HG03565 (cell line): ENCODE results near the gene ARHGAP26.

Experiments used
- ATAC-seq: cut with Tn5 transposase; IDR thresholded peaks from one replicate; pipeline ENCODE4 v1.9.1; 2021; ENCODE audit warnings: mild to moderate bottlenecking, moderate library complexity; ENCODE audit not compliant: unreplicated experiment

Gene ARHGAP26

DNA sequence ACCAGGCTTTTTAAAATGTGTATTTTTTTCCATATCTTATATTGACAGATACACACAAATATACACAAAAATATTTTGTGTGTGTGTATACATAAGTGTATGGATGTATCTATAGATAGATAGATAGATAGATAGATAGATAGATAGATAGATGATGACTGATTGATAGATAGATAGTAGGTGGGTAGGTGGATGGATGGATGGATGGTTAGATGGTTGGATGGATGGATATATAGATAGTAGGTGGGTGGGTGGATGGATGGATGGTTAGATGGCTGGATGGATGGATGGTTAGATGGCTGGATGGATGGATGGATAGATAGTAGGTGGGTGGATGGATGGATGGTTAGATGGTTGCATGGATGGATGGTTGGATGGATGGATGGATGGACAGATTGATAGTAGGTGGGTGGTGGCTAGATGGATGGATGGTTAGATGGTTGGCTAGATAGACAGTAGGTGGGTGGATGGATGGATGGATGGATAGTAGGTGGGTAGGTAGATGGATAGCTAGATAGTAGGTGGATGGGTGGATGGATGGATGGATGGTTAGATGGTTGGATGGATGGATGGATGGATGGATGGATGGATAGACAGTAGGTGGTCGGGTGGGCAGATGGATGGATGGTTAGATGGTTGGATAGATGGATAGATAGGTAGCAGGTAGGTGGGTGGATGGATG lies 477.1 kb downstream of the ARHGAP26 start:
- ATAC-seq: no peak

DNA sequence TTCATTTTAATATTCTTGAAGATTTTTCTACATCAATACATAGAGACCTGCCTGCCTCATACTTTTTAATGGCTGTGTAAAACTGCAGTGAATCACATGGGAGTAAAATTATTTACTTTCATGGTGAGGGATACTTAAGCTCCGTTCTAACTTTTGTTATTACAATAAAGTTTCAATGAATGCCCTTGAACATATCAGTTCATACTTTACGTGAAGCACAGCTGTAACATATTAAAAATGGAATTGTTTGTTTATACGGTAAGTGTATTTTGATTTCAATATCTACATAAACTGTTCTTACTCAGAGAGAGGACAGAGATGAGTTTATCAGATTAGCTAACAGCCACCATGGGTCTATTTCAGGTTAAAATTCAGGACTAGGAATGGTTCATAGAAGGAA lies 478.2 kb downstream of the ARHGAP26 start:
- no peak for ATAC-seq

DNA sequence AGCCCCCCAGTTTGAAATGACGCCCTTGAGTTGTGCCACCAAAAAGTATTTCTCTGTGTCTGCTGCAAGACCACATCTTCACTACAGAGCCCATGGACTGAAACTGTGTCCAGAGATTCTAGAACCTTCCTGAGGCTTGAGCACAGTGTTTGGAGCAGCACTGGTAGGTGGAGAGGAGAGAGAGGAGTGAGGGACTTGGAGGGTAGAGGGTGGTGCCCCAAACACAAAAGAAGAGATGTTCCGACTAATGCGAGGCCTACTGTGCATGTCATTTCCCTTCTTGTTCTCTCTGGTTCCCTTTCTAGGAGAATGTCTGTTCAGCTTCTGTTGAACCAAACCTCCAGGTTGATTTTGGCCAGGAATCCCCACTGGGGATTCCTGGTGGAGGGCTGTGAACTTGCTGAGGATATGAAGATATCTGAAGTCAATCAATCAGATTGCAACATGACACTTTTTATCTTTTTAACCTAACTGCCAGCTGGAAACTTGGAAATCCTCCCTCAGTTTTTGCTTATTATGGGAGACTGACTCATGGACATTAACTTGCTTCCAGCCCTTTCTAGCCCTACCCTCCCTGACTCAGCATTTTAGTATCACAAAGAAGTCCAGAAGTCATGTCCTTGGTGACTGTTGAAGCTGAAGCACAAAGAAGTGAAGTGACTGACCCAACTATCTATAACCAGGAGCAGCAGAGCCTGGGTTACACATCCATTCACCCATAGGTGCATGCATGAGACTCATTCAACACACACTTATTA lies 478.8 kb downstream of the ARHGAP26 start:
- no peak for ATAC-seq

DNA sequence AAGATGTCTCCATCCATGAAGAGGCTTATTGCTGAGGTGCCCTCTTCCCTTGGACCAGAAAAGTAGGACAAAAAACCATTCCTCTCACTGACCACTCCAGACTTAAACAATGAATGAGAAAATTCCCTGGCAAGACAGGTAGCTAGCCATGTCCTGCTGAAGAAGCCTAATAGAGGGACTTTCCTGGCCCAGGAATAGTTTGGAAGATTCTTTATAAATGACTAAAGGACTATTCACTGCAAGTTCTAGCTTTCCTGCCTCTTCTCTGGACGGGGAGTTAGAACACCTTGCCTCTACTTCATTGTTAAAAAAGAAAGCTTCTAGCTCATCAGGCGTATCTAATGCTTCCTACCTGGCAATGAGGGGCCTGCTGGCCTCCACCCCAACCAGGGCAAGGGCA lies 479.7 kb downstream of the ARHGAP26 start:
- ATAC-seq: no peak

DNA sequence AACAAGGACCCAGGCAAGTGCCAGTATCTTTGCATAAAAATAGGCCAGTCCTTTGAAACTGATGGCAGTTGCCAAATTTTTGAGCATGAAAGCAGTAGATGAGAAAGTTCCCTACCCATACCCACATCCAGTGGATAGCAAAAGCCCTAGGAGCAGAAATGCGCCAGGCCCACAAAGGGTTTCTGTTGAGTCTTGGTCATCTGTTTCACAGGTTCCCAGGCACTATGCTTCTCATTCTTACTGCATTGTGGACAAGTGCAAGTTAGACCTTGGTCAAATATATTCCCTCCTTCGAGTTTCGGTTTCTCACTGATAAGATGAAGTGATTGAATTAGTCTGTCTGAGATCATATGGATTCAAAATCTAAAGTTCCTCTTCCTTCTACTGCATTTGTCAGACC lies 481.0 kb downstream of the ARHGAP26 start:
- peak; percentile 77 for ATAC-seq

DNA sequence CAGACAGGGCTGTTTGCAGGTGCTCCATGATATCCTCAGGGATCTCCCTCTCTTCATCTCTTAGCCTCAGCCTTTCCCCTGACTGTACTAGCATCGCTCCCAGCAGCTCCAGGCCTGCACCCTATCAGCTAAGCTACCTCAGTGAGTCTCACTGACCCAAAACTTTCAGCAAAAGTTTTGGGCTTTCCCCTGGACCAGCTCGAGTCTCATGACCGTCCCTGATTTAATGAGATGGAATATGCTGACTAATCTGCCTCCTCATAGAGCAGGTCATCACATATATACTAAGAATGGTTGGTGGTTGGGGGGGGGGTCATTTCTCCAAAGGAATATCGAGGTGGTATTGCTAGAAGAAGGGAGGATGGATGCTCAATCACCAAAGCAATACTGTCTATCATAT lies 481.8 kb downstream of the ARHGAP26 start:
- no peak for ATAC-seq

DNA sequence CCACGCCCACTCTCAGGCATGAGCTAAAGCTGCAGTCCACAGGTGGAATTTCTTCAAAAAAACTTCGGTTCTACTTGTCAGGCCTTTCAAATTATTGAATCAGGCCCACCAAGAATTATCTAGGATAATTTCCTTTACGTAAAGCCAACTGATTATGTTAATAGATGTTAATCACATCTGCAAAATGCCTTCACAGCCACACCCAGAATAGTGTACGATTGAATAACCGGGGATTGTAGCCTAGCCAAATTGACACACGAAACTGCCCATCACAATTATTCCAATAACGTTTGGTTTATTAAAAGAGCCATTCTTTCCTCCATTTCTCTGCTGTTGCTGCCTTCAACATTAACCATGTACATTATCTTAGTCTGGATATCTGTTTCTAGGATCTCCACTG lies 484.6 kb downstream of the ARHGAP26 start:
- no peak for ATAC-seq

DNA sequence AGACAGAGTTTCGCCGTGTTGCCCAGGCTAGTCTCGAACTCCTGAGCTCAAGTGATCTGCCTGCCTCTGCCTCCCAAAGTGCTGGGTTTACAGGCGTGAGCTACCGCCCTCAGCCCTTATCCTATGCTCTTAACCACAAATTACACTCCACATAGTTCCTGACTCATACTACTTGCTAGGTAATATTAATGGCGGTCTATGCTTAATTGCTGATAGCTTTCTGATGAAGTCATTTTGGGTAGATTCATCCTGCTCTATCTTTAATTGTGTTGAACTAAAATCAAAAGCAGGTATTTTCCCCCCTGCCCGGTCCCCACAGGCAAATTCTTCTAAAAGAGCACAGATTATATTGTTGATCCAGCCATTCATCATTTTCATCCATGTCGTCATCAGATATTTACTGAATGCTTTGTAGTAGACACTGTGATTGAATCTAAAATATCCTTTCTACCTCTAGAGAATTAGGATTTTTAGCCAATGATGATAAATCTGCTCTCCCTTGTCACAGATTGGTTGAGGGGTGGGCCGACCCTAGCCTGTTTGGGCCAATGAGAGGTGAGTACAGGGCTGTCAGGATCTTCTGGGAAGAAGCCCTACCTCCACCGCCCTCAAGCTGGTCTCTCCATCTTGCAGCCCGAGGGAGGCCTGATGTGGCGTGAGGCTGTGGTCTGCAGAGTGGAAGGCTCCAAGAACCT lies 488.5 kb downstream of the ARHGAP26 start:
- no peak for ATAC-seq

DNA sequence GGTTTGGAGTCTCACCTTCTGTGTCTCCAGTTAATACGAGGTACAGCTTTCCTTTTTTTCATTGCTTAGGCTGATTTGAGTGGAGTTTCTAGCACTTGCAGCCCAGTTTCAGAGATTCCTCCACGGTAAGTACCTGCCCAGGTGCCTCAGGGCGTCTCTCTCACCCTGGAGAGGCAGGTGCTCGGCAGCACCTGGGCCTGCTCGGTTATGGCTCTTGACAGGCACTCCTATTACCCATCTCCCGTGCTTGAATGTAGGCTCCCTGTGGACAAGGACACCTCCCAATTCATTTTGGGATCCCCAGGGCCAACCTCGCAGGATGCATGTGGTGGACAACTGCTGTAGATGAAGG lies 489.1 kb downstream of the ARHGAP26 start:
- no peak for ATAC-seq

DNA sequence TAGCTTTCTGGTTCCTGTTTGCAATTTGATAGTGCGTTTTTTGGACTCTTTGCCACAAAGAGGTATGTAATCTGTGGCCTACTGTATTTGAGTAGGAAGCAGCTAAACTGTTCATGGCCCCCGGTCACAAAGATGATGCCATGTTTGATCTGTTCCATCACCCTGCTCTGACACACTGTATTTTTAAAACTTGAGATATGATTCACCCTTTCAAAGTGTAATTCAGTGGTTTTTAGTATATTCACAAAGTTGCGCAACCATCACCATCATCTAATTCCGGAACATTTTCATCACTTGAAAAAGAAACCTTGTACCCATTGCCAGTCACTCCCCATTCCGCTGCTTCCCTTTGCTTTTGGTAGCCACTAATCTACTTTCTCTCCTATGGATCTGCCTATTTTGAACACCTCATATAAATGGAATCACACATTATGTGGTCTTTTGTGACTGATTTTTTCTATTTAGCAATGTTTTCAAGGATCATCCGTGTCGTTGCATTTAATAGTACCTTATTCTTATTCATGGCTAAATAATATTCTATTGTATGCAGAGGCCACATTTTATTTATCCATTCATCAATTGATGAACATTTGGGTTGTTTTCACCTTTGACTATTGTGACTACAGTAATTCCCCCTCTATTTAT lies 491.7 kb downstream of the ARHGAP26 start:
- no peak for ATAC-seq

DNA sequence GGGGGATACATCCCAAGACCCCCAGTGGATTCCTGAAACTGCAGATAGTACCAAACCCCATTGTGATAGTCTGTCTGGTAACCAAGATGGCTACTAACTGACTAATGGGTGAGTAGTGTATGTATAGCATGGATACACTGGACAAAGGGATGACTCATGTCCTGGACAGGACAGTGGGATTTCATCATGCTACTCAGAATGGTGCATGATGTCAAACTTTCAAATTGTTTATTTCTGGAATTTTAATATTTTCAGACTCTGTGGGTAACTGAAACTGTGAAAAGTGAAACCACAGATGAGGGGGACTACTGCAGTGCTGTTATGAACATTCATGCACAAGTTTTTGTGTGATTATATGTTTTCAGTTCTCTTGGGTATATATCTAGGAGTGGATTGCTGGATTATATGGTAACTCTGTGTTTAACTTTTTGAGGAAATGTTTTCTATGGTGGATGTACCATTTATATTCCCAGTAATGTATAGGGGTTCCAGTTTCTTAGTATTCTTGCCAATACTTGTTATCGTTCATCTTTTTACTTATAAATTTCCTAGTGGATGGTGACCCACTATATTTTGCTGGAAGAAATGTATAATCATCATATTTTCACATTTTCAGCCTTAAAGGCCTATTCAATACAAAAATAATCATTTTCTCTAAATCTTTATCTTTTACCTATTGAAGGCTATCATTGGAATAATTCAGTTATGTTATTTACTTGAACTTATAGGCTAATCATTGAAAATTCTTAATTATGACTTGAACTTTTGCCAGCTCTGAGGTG lies 492.4 kb downstream of the ARHGAP26 start:
- peak; percentile 83 for ATAC-seq

DNA sequence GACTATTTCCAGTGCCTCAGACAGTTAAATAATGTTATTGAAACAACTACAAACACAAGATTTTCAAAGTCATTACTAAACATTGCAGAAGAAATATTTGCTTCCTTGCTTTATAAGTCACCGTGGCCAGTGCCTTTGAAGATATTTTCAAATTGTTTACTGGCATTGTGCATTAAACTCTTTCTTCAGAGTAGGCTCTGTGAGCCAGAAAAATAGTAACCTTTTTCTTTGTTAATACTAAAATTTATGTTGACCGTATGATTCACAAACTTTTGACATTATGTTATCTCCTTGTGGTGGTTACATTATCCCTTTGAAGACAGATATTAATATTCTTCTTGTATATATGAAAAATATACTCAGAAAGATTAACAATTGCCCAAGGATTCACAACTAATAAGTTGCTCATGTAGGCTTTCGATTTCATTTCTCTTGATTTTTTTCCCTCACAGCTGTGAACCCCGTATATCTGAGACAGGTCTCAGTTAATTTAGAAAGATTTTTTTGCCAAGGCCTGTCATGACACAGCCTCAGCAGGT lies 493.2 kb downstream of the ARHGAP26 start:
- ATAC-seq: no peak

DNA sequence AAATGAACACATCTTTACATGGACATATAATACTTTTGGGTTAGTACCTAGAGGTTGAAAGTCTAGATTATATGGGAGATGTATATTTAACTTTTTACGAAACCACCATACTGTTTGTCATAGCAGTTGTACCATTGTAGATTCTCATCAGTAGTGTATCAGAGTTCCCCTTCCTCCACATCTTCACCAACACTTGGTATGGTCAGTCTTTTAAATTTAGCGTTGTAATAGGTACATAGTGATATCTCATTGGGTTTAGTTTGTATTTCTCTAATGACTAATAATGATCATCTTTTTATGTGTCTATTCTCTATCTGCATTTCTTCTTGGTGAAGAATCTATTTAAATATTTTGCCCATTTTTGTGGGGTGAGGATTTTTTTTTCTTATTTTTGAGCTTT lies 495.8 kb downstream of the ARHGAP26 start:
- ATAC-seq: no peak

DNA sequence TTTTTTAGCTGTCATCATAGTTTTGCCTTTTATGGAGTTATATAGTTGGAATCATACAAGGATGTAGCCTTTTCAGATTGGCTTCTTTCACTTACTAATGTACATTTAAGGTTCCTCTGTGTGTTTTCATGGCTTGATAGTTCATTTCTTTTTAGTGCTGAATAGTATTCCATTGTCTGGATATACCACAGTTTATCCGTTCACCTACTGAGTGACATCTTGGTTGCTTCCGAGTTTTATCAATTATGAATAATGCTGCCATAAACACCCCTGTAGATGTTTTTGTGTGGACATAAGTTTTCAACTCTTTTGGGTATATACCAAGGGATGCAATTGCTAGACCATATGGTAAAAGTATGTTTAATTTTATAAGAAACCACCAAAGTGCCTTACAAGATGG lies 497.0 kb downstream of the ARHGAP26 start:
- ATAC-seq: no peak

DNA sequence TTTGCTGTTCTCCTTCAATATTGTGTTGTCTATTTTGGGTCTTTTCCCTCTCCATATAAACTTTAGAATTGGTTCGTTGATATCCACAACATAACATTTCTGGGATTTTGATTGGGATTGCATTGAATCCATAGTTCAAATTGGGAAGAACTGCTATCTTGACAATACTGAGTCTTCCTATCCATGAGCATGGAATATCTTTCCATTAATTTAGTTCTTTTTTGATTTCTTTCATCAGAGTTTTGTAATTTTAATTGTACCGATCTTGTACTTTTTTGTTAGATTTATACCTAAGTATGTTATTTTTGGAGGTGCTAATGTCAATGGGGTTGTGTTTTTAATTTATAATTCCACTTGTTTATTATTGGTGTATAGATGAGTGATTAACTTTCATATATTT lies 498.2 kb downstream of the ARHGAP26 start:
- no peak for ATAC-seq

DNA sequence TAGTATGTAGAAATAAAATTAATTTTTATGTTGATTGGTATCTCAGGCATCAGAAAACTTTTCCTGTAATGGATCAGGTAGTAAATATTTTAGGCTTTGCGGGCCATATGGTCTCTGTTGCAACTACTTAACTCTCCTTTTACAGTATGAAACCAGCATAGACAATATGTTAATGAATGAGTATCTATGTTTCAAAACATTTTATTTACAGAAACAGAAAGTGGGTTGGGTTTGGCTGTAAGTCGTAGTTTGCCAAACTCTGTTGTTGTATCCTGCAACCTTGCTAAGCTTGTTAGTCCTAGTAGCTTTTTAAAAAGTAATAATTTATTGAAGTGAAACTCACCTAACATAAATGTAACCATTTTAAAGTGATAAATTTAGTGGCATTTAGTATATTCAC lies 501.3 kb downstream of the ARHGAP26 start:
- ATAC-seq: no peak

DNA sequence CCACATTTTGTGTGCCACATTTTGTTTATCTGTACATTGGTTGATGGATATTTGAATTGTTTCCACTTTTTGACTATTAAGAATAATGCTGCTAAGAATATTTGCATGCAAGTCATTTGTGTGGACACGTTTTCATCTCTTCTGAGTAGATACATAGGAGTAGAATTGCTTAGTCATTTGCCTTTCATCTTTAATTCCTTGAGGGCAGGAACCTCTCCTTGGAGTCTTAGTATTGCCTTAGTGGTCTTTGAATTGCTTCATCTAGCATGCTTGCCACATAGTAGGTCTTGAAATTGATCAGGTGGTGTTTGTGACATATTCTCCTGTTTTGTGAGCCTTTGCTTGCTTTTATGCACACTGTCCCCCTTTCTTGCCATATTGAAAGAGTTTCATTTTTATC lies 504.8 kb downstream of the ARHGAP26 start:
- no peak for ATAC-seq

DNA sequence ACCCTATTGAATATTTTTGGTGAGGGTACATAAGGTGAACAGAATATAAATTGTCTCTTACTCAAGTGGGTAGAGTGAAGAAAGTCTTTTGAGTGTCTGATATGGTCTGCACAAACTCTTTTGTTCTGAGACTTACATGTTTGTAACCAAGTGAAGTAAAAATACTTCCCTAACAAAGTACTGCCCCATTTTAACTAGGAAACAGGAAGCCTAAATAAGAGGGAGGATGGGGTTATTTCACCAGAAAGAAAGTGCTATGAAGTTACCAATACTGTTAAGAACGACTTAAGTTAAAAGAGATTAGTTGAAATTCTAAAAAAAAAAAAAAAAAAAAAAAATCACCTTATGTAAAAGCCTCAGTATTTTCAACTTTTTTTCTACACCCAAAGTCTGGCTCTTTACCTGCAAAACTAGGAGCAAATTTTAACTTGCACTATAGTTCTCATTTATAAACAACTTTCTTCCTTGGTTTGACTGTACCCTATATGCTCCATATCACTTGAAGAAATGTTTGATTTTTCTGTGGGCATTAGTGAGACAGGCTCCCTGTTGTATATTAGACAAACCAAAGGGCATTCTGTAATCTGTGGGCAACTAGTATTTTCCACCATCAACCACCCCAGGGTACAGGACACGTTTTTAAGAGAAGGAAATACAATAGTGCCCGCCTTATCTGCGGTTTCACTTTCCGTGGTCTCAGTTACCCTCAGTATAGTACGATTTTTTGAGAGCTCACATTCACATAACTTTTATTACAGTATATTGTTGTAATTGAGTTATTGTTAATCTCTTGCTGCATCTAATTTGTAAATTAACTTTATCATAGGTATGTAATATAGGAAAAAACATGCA lies 505.6 kb downstream of the ARHGAP26 start:
- no peak for ATAC-seq

DNA sequence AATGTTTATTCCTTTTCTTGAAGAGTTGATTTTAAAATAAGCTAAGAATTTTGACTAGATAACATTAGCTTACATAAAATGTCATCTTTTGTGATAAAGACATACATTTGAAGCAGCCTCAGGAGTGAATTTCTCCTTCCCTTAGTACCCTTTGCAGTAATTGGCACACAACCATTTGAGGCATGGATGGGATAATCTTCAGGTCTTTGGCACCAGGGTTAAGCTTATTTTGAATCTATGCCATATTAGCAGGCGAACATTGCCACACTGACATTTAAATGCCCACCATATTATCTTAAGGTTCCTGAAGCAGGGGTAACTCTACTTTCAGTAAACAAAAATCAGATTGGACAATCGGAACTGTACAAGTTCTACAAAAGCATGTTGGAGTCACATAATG lies 507.4 kb downstream of the ARHGAP26 start:
- no peak for ATAC-seq
